ENCODE data around the gene MAML3. TPM values are rescaled to one million over a fixed set of nuclear protein-coding genes. Genes with fewer than 3 reads are reported as not detected.

MAML3 gene
- total RNA-seq, 4 donors from 2014 or later, result 18.2 to 42.7 (median 28.6) TPM

- no peaks in the 10 kb centered on the region for H3K9me3 ChIP-seq
- WGBS, result 85% methylated on average over 3 of the region's 3 CpGs
- H3K36me3 ChIP-seq, result no peaks in the 10 kb centered on the region
- no peak overlapping the region for H3K4me3 ChIP-seq
- no peak for DNase-seq (ENCODE audit: low spot score in 2 of 2)
- TF ChIP-seq POLR2A (IDR thresholded peaks at IDR 0.05) (no peak), EP300 (IDR thresholded peaks at IDR 0.05) (no peak), POLR2AphosphoS5 (IDR thresholded peaks at IDR 0.05) (no peak)
- TF ChIP-seq, protein P1, sequence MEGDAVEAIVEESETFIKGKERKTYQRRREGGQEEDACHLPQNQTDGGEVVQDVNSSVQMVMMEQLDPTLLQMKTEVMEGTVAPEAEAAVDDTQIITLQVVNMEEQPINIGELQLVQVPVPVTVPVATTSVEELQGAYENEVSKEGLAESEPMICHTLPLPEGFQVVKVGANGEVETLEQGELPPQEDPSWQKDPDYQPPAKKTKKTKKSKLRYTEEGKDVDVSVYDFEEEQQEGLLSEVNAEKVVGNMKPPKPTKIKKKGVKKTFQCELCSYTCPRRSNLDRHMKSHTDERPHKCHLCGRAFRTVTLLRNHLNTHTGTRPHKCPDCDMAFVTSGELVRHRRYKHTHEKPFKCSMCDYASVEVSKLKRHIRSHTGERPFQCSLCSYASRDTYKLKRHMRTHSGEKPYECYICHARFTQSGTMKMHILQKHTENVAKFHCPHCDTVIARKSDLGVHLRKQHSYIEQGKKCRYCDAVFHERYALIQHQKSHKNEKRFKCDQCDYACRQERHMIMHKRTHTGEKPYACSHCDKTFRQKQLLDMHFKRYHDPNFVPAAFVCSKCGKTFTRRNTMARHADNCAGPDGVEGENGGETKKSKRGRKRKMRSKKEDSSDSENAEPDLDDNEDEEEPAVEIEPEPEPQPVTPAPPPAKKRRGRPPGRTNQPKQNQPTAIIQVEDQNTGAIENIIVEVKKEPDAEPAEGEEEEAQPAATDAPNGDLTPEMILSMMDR (IDR thresholded peaks at IDR 0.05), result no peak
- H3K27me3 ChIP-seq, result no peaks in the 10 kb centered on the region
- no peak overlapping the region for H3K27ac ChIP-seq
- peaks cover 14% of the 10 kb centered on the region for H3K4me1 ChIP-seq
Measured at GRCh38 chr4:140103676-140104075, 50.3 kb downstream of the MAML3 start.

- Histone ChIP-seq H3K4me1 (peaks cover 26% of the 10 kb centered on the region), H3K36me3 (no peaks in the 10 kb centered on the region), H3K9me3 (no peaks in the 10 kb centered on the region), H3K27me3 (no peaks in the 10 kb centered on the region), H3K27ac (no peak overlapping the region), H3K4me3 (no peak overlapping the region)
- DNase-seq (ENCODE audit: low spot score in 2 of 2), result no peak
- TF ChIP-seq POLR2AphosphoS5 (IDR thresholded peaks at IDR 0.05) (no peak), POLR2A (IDR thresholded peaks at IDR 0.05) (no peak), EP300 (IDR thresholded peaks at IDR 0.05) (no peak)
- TF ChIP-seq, protein P1 (IDR thresholded peaks at IDR 0.05), result no peak
- 58% methylated on average over 3 of the region's 3 CpGs for WGBS
Measured at GRCh38 chr4:140102421-140102820, 51.6 kb downstream of the MAML3 start.

GRCh38 chr4:140100771-140101170 lies 53.2 kb downstream of the MAML3 start:
- no peak overlapping the region for H3K27ac ChIP-seq
- DNase-seq (ENCODE audit: low spot score in 2 of 2), result no peak
- H3K4me1 ChIP-seq, result peaks cover 43% of the 10 kb centered on the region
- no peaks in the 10 kb centered on the region for H3K27me3 ChIP-seq
- no peaks in the 10 kb centered on the region for H3K9me3 ChIP-seq
- H3K4me3 ChIP-seq, result no peak overlapping the region
- TF ChIP-seq POLR2AphosphoS5 (IDR thresholded peaks at IDR 0.05) (no peak), POLR2A (IDR thresholded peaks at IDR 0.05) (no peak), EP300 (IDR thresholded peaks at IDR 0.05) (no peak)
- TF ChIP-seq, protein P1 (IDR thresholded peaks at IDR 0.05), result no peak
- WGBS, result 89% methylated on average over 3 of the region's 3 CpGs
- no peaks in the 10 kb centered on the region for H3K36me3 ChIP-seq

DNA sequence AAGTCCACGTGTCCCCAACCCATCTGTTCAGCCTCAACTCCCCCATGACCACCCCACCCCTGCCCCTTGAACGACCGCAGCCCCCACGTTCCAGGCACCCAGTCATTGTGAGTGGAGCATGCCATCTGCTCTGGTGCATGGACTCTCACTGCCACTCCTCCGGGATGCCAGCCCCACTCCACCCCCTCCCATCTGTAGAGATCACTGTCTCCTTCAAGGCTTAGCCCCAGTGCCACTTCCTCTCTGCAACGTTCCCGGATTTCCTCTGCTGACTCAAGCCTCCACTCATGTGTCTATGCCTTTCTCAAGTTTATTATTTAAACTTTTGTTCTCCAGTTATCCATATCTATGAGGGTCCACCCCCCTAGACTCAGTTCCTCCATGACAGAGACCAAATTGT lies 54.0 kb downstream of the MAML3 start:
- Histone ChIP-seq H3K9me3 (no peaks in the 10 kb centered on the region), H3K36me3 (no peaks in the 10 kb centered on the region), H3K27ac (no peak overlapping the region), H3K4me1 (peaks cover 51% of the 10 kb centered on the region), H3K4me3 (no peak overlapping the region), H3K27me3 (no peaks in the 10 kb centered on the region)
- TF ChIP-seq, protein P1 (IDR thresholded peaks at IDR 0.05), result no peak
- TF ChIP-seq EP300 (IDR thresholded peaks at IDR 0.05) (no peak), POLR2A (IDR thresholded peaks at IDR 0.05) (no peak), POLR2AphosphoS5 (IDR thresholded peaks at IDR 0.05) (no peak)
- DNase-seq (ENCODE audit: low spot score in 2 of 2), result peak in 1 of 2 donors; percentile 79
- WGBS, result 58% methylated on average over 7 of the region's 7 CpGs

DNA sequence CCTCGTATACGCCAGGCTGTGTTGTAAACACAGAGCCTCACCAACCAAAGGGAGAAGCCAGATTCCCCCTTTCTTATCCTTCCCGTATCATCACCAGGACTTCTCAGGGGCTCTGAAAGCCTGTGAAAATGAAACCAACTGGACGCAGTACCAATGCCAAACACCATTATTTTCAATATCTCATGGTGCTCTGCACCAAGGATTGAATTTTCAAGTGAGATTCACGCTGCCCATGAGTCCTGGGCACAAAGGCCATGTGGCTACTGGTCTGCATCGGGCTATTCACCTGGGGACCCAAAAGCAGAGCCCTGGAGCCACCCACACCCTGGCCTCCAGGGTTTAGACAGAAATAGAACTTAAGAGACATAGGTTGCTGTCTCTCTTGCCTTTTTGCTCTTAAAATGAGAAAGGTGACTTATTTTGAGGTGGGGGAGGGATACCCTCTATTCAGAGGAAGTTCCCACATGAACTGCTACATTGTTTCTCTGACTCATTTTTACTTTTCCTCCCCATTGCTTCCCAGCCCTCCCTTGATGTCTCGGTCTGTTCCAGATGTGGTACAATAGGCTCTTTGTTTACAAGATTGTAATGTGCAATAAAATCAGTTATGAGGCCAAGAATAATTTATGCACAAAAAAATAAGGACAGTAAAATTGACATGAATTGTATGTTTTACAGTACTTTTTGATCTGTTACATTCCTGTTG lies 55.4 kb downstream of the MAML3 start:
- Histone ChIP-seq H3K4me1 (peaks cover 63% of the 10 kb centered on the region), H3K9me3 (no peaks in the 10 kb centered on the region), H3K27me3 (no peaks in the 10 kb centered on the region), H3K4me3 (peak overlapping the region; percentile 3), H3K27ac (peak overlapping the region; percentile 78), H3K36me3 (no peaks in the 10 kb centered on the region)
- WGBS, result 65% methylated on average over 7 of the region's 7 CpGs
- TF ChIP-seq POLR2A (IDR thresholded peaks at IDR 0.05) (no peak), EP300 (IDR thresholded peaks at IDR 0.05) (no peak), POLR2AphosphoS5 (IDR thresholded peaks at IDR 0.05) (no peak)
- TF ChIP-seq, protein P1 (IDR thresholded peaks at IDR 0.05), result no peak
- no peak for DNase-seq (ENCODE audit: low spot score in 2 of 2)

Data from suprapubic skin (tissue), 4 donors.